HepG2 (cell line): Measurements from ENCODE around the gene PTK7. TPM values are rescaled to one million over a fixed set of nuclear protein-coding genes. Genes with fewer than 3 reads are reported as not detected.

Experiments used
- GABPB1 ChIP-seq: IDR thresholded peaks from 2 replicates; pipeline ENCODE4 v1.6.1; 2016; ENCODE audit warnings: mild to moderate bottlenecking, missing genetic modification reagents, moderate library complexity, missing compliant biosample characterization
- HDAC2 ChIP-seq: sonication (generic); formaldehyde crosslinking; IDR thresholded peaks from 2 replicates; pipeline ENCODE4 v1.4.0; 2020; ENCODE audit warnings: missing genetic modification reagents
- HNRNPUL1 ChIP-seq: fragments of 200-400 bp; formaldehyde crosslinking; IDR thresholded peaks from 2 replicates; pipeline ENCODE4 v1.6.1; 2017; ENCODE audit warnings: low read depth, mild to moderate bottlenecking, low read length, moderate library complexity
- KLF12 ChIP-seq: sonication (generic); formaldehyde crosslinking; IDR thresholded peaks from 2 replicates; pipeline ENCODE4 v1.4.0; 2020; ENCODE audit warnings: missing genetic modification reagents, borderline replicate concordance
- MLLT10 ChIP-seq: sonication (generic); formaldehyde crosslinking; IDR thresholded peaks from 2 replicates; pipeline ENCODE4 v1.4.0; 2020; ENCODE audit warnings: missing genetic modification reagents
- NAIF1 ChIP-seq: sonication (generic); formaldehyde crosslinking; IDR thresholded peaks from 2 replicates; pipeline ENCODE4 v1.5.0; 2020; ENCODE audit warnings: mild to moderate bottlenecking, missing genetic modification reagents, borderline replicate concordance
- PBX2 ChIP-seq: IDR thresholded peaks from 2 replicates; pipeline ENCODE4 v1.6.1; 2016; ENCODE audit warnings: control low read depth
- PHF20 ChIP-seq: sonication (generic); formaldehyde crosslinking; IDR thresholded peaks from 2 replicates; pipeline ENCODE4 v1.5.0; 2020; ENCODE audit warnings: mild to moderate bottlenecking, missing genetic modification reagents
- PRMT3 ChIP-seq: sonication (generic); formaldehyde crosslinking; IDR thresholded peaks from 2 replicates; pipeline ENCODE4 v1.8.1; 2022; ENCODE audit warnings: low read depth, mild to moderate bottlenecking, moderate library complexity, missing genetic modification reagents, borderline replicate concordance
- RELA ChIP-seq: sonication (generic); formaldehyde crosslinking; IDR thresholded peaks from 2 replicates; pipeline ENCODE4 v1.4.0; 2020; ENCODE audit warnings: missing genetic modification reagents
- ZMYM3 ChIP-seq: sonication (generic); formaldehyde crosslinking; IDR thresholded peaks from 2 replicates; pipeline ENCODE4 v1.5.1; 2020; ENCODE audit warnings: mild to moderate bottlenecking, missing genetic modification reagents
- ZNF335 ChIP-seq: sonication (generic); formaldehyde crosslinking; IDR thresholded peaks from 2 replicates; pipeline ENCODE4 v1.4.0; 2020; ENCODE audit warnings: missing genetic modification reagents
- ZNF468 ChIP-seq: sonication (generic); formaldehyde crosslinking; IDR thresholded peaks from 2 replicates; pipeline ENCODE4 v1.8.0; 2022; ENCODE audit warnings: mild to moderate bottlenecking, moderate library complexity, missing genetic modification reagents
- ZNF567 ChIP-seq: sonication (generic); formaldehyde crosslinking; IDR thresholded peaks from 2 replicates; pipeline ENCODE4 v1.8.1; 2023; ENCODE audit warnings: mild to moderate bottlenecking, missing genetic modification reagents, borderline replicate concordance
- ZNF761 ChIP-seq: sonication (generic); formaldehyde crosslinking; conservative IDR thresholded peaks from 2 replicates; pipeline ENCODE4 v1.4.0; 2020; ENCODE audit warnings: mild to moderate bottlenecking, missing genetic modification reagents
- polyA plus RNA-seq, 8 experiments: library from polyadenylated mRNA; depleted of rRNA in 3 of 8; stranded (reverse) in 7 of 8; unstranded in 1 of 8; fragments of >200 nt; fragmentation: Illumina TruSeq in 4 of 8; extraction: Trizol in 4 of 8; gene quantifications; 2 replicates each; pipeline versions ENCODE4 v1.2.1 to v1.2.3, GENCODE V29; 2011 to 2016; ENCODE audit warnings: low read depth in 4 of 8, missing spikeins in 1 of 8, mixed read lengths in 1 of 8; ENCODE audit not compliant: insufficient read depth in 1 of 8
- total RNA-seq, 5 experiments: library from RNA; depleted of rRNA; stranded (reverse); fragments of >200 nt; fragmentation: Illumina TruSeq; extraction: Trizol; gene quantifications; 2 replicates each; pipeline ENCODE4 v1.2.3, GENCODE V29; 2016; ENCODE audit warnings: low read depth in 1 of 5
- TF ChIP-seq, protein P1 (sequence below): sonication (generic); formaldehyde crosslinking; IDR thresholded peaks from 2 replicates; pipeline ENCODE4 v1.4.0; 2020; ENCODE audit warnings: missing genetic modification reagents
- TF ChIP-seq, protein P2 (sequence below): sonication (generic); formaldehyde crosslinking; IDR thresholded peaks from 2 replicates; pipeline ENCODE4 v1.5.0; 2020; ENCODE audit warnings: mild to moderate bottlenecking, missing genetic modification reagents
- TF ChIP-seq, protein P3 (sequence below): sonication (generic); formaldehyde crosslinking; conservative IDR thresholded peaks from 2 replicates; pipeline ENCODE4 v1.4.0; 2020; ENCODE audit warnings: missing genetic modification reagents
- TF ChIP-seq, protein P4 (sequence below): sonication (generic); IDR thresholded peaks from 2 replicates; pipeline ENCODE4 v1.6.1; 2016; ENCODE audit warnings: low read depth, borderline replicate concordance

Gene PTK7
- total and polyA plus RNA-seq, 2 of the 13 experiments (the other 11 are each of a cell fraction or from before 2014, with no cell fraction given): 98.5 to 99.8 TPM

- TF ChIP-seq, protein P1, sequence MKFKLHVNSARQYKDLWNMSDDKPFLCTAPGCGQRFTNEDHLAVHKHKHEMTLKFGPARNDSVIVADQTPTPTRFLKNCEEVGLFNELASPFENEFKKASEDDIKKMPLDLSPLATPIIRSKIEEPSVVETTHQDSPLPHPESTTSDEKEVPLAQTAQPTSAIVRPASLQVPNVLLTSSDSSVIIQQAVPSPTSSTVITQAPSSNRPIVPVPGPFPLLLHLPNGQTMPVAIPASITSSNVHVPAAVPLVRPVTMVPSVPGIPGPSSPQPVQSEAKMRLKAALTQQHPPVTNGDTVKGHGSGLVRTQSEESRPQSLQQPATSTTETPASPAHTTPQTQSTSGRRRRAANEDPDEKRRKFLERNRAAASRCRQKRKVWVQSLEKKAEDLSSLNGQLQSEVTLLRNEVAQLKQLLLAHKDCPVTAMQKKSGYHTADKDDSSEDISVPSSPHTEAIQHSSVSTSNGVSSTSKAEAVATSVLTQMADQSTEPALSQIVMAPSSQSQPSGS: peak; percentile 73; the same call in 1 of the 2 replicates
- TF ChIP-seq PBX2 (CRISPR knock-in tag): no peak
- peak; percentile 46; the same call in 1 of the 2 replicates for TF ChIP-seq KLF12 (CRISPR knock-in tag)
- peak; percentile 78; the same call in 1 of the 2 replicates for TF ChIP-seq RELA (CRISPR knock-in tag)
- TF ChIP-seq, protein P2, sequence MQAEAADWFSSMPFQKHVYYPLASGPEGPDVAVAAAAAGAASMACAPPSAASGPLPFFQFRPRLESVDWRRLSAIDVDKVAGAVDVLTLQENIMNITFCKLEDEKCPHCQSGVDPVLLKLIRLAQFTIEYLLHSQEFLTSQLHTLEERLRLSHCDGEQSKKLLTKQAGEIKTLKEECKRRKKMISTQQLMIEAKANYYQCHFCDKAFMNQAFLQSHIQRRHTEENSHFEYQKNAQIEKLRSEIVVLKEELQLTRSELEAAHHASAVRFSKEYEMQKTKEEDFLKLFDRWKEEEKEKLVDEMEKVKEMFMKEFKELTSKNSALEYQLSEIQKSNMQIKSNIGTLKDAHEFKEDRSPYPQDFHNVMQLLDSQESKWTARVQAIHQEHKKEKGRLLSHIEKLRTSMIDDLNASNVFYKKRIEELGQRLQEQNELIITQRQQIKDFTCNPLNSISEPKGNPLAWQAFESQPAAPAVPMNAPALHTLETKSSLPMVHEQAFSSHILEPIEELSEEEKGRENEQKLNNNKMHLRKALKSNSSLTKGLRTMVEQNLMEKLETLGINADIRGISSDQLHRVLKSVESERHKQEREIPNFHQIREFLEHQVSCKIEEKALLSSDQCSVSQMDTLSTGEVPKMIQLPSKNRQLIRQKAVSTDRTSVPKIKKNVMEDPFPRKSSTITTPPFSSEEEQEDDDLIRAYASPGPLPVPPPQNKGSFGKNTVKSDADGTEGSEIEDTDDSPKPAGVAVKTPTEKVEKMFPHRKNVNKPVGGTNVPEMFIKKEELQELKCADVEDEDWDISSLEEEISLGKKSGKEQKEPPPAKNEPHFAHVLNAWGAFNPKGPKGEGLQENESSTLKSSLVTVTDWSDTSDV (CRISPR knock-in tag): no peak; the same call in 1 of the 2 replicates
- TF ChIP-seq MLLT10 (CRISPR knock-in tag): no peak
- peak; percentile 82 for TF ChIP-seq ZNF335 (CRISPR knock-in tag)
- peak; percentile 60; the same call in 1 of the 2 replicates for TF ChIP-seq ZMYM3 (CRISPR knock-in tag)
- peak; percentile 98 for TF ChIP-seq GABPB1 (CRISPR knock-in tag)
- TF ChIP-seq ZNF468 (CRISPR knock-in tag): peak; percentile 46; the same call in 1 of the 2 replicates
- peak; percentile 87 for TF ChIP-seq NAIF1 (CRISPR knock-in tag)
- TF ChIP-seq PHF20 (CRISPR knock-in tag): peak; percentile 97
- TF ChIP-seq HNRNPUL1: no peak
- TF ChIP-seq, protein P3, sequence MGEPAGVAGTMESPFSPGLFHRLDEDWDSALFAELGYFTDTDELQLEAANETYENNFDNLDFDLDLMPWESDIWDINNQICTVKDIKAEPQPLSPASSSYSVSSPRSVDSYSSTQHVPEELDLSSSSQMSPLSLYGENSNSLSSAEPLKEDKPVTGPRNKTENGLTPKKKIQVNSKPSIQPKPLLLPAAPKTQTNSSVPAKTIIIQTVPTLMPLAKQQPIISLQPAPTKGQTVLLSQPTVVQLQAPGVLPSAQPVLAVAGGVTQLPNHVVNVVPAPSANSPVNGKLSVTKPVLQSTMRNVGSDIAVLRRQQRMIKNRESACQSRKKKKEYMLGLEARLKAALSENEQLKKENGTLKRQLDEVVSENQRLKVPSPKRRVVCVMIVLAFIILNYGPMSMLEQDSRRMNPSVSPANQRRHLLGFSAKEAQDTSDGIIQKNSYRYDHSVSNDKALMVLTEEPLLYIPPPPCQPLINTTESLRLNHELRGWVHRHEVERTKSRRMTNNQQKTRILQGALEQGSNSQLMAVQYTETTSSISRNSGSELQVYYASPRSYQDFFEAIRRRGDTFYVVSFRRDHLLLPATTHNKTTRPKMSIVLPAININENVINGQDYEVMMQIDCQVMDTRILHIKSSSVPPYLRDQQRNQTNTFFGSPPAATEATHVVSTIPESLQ (CRISPR knock-in tag): no peak
- no peak for TF ChIP-seq PRMT3
- peak; percentile 89 for TF ChIP-seq HDAC2
- TF ChIP-seq, protein P4, sequence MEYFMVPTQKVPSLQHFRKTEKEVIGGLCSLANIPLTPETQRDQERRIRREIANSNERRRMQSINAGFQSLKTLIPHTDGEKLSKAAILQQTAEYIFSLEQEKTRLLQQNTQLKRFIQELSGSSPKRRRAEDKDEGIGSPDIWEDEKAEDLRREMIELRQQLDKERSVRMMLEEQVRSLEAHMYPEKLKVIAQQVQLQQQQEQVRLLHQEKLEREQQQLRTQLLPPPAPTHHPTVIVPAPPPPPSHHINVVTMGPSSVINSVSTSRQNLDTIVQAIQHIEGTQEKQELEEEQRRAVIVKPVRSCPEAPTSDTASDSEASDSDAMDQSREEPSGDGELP: no peak; the same call in 1 of the 2 replicates
- peak; percentile 75; the same call in 1 of the 2 replicates for TF ChIP-seq ZNF761
- no peak for TF ChIP-seq ZNF567
Observed at GRCh38 chr6:43181942-43182860, 106.1 kb downstream of the PTK7 start, which contains the start of gene CUL9 (continued).
